Peyer's patch (tissue), 4 donors: ENCODE results near the gene ST8SIA5.

Source experiments
- POLR2A ChIP-seq, 2 donors: fragments of 450-650 bp; IDR thresholded peaks; one replicate each; pipeline ENCODE4 v1.5.1; 2017; ENCODE audit warnings: antibody characterized with exemption in 2 of 2, mild to moderate bottlenecking in 2 of 2, moderate library complexity in 2 of 2
- TF ChIP-seq, protein P1 (sequence below), 6 experiments: fragments of 450-650 bp in 4 of 6; fragments of 200-600 bp in 2 of 6; sonication (generic) in 1 of 6; IDR thresholded peaks; one replicate each; pipeline ENCODE4 v1.5.1; 2017 to 2019; ENCODE audit warnings: antibody characterized with exemption in 6 of 6, mild to moderate bottlenecking in 3 of 6, moderate library complexity in 1 of 6

DNA sequence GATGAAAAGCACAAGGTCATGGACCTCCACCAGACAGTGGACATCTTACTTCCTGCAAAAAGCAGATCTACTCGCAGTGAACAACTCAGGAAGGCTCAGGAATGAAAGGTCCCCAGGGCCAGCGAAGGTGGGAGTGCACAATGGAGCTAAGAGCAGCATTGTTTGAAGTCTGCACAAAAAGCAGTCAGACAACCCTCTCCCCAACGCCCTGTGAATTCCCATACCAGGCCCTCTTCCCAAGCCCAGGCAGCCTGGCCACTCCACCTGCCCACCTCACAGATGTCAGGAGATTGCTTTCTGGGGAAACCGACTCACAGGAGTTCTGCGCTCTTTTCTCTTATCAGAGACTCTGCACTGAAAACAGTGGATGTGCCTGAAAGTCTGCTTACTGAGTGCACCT, 34.8 kb downstream of the ST8SIA5 start:
- TF ChIP-seq, protein P1, sequence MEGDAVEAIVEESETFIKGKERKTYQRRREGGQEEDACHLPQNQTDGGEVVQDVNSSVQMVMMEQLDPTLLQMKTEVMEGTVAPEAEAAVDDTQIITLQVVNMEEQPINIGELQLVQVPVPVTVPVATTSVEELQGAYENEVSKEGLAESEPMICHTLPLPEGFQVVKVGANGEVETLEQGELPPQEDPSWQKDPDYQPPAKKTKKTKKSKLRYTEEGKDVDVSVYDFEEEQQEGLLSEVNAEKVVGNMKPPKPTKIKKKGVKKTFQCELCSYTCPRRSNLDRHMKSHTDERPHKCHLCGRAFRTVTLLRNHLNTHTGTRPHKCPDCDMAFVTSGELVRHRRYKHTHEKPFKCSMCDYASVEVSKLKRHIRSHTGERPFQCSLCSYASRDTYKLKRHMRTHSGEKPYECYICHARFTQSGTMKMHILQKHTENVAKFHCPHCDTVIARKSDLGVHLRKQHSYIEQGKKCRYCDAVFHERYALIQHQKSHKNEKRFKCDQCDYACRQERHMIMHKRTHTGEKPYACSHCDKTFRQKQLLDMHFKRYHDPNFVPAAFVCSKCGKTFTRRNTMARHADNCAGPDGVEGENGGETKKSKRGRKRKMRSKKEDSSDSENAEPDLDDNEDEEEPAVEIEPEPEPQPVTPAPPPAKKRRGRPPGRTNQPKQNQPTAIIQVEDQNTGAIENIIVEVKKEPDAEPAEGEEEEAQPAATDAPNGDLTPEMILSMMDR (IDR thresholded peaks at IDR 0.05) = no peak
- TF ChIP-seq POLR2A (IDR thresholded peaks at IDR 0.05) = no peak
